ENCODE results near the gene NCS1.

NCS1 gene

DNA sequence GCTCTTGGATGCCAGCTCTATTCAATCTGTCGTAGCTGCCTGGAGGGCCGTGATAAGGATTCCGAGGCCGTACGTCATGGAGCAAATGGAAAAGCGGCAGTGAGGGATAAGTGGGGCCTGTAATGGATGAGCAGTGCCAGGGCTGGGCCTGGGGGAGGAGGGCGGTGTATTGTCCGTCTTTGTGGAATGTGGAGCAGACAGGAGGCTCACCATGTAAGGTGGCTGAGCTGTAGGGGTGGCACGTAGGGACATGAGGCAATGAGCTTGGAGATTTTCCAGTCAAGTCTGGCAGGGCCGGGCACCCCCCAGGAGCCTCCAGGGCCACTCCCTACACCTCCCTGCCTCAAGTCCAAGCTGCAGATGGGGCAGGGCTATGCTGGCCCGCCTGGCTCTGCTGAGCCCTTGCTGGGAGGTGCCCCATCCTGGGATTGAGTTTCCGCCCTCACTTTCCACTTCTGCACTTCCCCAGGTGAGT lies 29.2 kb downstream of the NCS1 start:
- Histone ChIP-seq H4K8ac (ENCODE audit: low read depth, low read length) (no peak overlapping the region), H2AK5ac (ENCODE audit: low read length) (no peak overlapping the region), H2BK5ac (ENCODE audit: low read length) (no peak overlapping the region), H3K9ac (ENCODE audit: low read length) (no peak overlapping the region), H3K4me1 (ENCODE audit: control insufficient read depth, low read depth, low read length) (no peaks in the 10 kb centered on the region), H3K27me3 (ENCODE audit: insufficient read depth, low read length, poor library complexity) (no peaks in the 10 kb centered on the region), H3K4ac (ENCODE audit: low read depth, low read length) (no peak overlapping the region), H3K23ac (ENCODE audit: low read length) (no peak overlapping the region), H3K56ac (ENCODE audit: low read length) (no peak overlapping the region), H3K79me1 (ENCODE audit: low read length) (peaks cover 14% of the 10 kb centered on the region), H3K18ac (ENCODE audit: low read length) (no peak overlapping the region), H3K36me3 (ENCODE audit: control insufficient read depth, insufficient read depth, low read length) (peaks cover 1% of the 10 kb centered on the region), H3K4me3 (ENCODE audit: low read length) (no peak overlapping the region), H3K4me2 (ENCODE audit: low read length) (no peak overlapping the region), H4K5ac (ENCODE audit: low read length) (no peak overlapping the region), H3K27ac (ENCODE audit: low read depth, low read length) (no peak overlapping the region), H2BK120ac (ENCODE audit: low read depth, low read length) (no peak overlapping the region), H2BK15ac (replicated peaks; ENCODE audit: low read depth) (no peak overlapping the region), H3K79me2 (ENCODE audit: control insufficient read depth, insufficient read depth, low read length) (peaks cover 4% of the 10 kb centered on the region)
- no CpG with 5 or more reads among the region's 12 CpGs for WGBS (ENCODE audit: extremely low coverage, insufficient coverage, low lambda C conversion rate)
- no peak for DNase-seq

DNA sequence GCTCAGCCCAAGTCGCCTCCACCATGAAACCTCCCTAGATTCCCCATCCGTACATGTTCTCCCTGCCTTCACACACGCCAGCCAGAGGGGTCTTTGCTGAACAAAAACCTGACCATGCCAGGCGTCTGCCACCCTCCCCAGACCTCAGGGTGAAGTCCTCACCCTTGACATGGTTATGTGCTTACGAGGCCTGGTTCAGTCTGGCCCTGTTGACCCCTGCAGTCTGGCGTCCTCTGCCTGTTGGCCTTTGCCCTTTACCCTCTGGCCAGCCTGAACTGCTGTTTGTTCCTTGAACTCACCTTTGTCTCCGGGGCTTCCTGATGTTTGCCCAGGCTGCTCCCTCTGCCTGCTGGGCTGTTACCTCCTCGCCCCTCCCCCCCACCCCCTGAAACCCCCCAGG lies 29.8 kb downstream of the NCS1 start:
- Histone ChIP-seq H3K4ac (ENCODE audit: low read depth, low read length) (no peak overlapping the region), H3K79me2 (ENCODE audit: control insufficient read depth, insufficient read depth, low read length) (peaks cover 2% of the 10 kb centered on the region), H4K5ac (ENCODE audit: low read length) (no peak overlapping the region), H3K23ac (ENCODE audit: low read length) (no peak overlapping the region), H3K18ac (ENCODE audit: low read length) (no peak overlapping the region), H3K4me2 (ENCODE audit: low read length) (no peak overlapping the region), H3K79me1 (ENCODE audit: low read length) (peaks cover 12% of the 10 kb centered on the region), H3K4me3 (ENCODE audit: low read length) (no peak overlapping the region), H3K4me1 (ENCODE audit: control insufficient read depth, low read depth, low read length) (no peaks in the 10 kb centered on the region), H3K27me3 (ENCODE audit: insufficient read depth, low read length, poor library complexity) (no peaks in the 10 kb centered on the region), H3K9ac (ENCODE audit: low read length) (no peak overlapping the region), H3K36me3 (ENCODE audit: control insufficient read depth, insufficient read depth, low read length) (peaks cover 1% of the 10 kb centered on the region), H2BK120ac (ENCODE audit: low read depth, low read length) (no peak overlapping the region), H3K56ac (ENCODE audit: low read length) (no peak overlapping the region), H2BK15ac (replicated peaks; ENCODE audit: low read depth) (no peak overlapping the region), H2AK5ac (ENCODE audit: low read length) (no peak overlapping the region), H3K27ac (ENCODE audit: low read depth, low read length) (no peak overlapping the region), H2BK5ac (ENCODE audit: low read length) (no peak overlapping the region), H4K8ac (ENCODE audit: low read depth, low read length) (no peak overlapping the region)
- DNase-seq, result no peak
- WGBS (ENCODE audit: extremely low coverage, insufficient coverage, low lambda C conversion rate), result no CpG with 5 or more reads among the region's 8 CpGs

GRCh38 chr9:130204341-130204740 lies 32.1 kb downstream of the NCS1 start:
- no peak overlapping the region for H3K23ac ChIP-seq (ENCODE audit: low read length)
- H3K79me2 ChIP-seq (ENCODE audit: control insufficient read depth, insufficient read depth, low read length), result no peaks in the 10 kb centered on the region
- H2AK5ac ChIP-seq (ENCODE audit: low read length), result no peak overlapping the region
- no peak overlapping the region for H2BK120ac ChIP-seq (ENCODE audit: low read depth, low read length)
- H3K4me3 ChIP-seq (ENCODE audit: low read length), result no peak overlapping the region
- H3K36me3 ChIP-seq (ENCODE audit: control insufficient read depth, insufficient read depth, low read length), result peaks cover 1% of the 10 kb centered on the region
- no peak overlapping the region for H3K4me2 ChIP-seq (ENCODE audit: low read length)
- H2BK5ac ChIP-seq (ENCODE audit: low read length), result no peak overlapping the region
- H3K79me1 ChIP-seq (ENCODE audit: low read length), result peaks cover 6% of the 10 kb centered on the region
- H3K4ac ChIP-seq (ENCODE audit: low read depth, low read length), result no peak overlapping the region
- DNase-seq, result no peak
- H4K5ac ChIP-seq (ENCODE audit: low read length), result no peak overlapping the region
- no CpG with 5 or more reads among the region's 5 CpGs for WGBS (ENCODE audit: extremely low coverage, insufficient coverage, low lambda C conversion rate)
- no peaks in the 10 kb centered on the region for H3K27me3 ChIP-seq (ENCODE audit: insufficient read depth, low read length, poor library complexity)
- no peak overlapping the region for H3K56ac ChIP-seq (ENCODE audit: low read length)
- H3K9ac ChIP-seq (ENCODE audit: low read length), result no peak overlapping the region
- no peak overlapping the region for H4K8ac ChIP-seq (ENCODE audit: low read depth, low read length)
- H3K4me1 ChIP-seq (ENCODE audit: control insufficient read depth, low read depth, low read length), result peaks cover 3% of the 10 kb centered on the region
- no peak overlapping the region for H3K18ac ChIP-seq (ENCODE audit: low read length)
- no peak overlapping the region for H2BK15ac ChIP-seq (replicated peaks; ENCODE audit: low read depth)
- H3K27ac ChIP-seq (ENCODE audit: low read depth, low read length), result no peak overlapping the region

DNA sequence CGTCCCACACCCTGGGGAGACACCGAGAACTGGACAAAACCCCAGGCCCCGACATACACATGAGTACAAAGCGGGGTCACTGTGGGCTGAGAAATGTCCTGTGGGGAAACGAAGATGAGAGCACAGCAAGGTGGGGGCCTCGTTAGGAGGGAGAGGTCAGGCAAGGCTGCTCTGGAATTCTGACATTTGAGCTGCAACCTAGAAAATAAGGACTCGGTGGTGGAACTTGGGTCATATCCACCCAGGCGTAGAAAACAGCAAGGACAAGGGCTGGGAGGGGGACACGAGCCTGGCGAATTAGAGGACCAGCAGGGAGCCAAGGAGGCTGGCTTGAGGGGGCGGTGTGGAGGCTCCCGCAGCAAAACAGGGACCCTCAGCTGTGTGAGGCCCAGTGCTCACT lies 32.8 kb downstream of the NCS1 start:
- no peak for DNase-seq
- H2AK5ac ChIP-seq (ENCODE audit: low read length), result no peak overlapping the region
- no peak overlapping the region for H3K4ac ChIP-seq (ENCODE audit: low read depth, low read length)
- H3K79me2 ChIP-seq (ENCODE audit: control insufficient read depth, insufficient read depth, low read length), result no peaks in the 10 kb centered on the region
- no peak overlapping the region for H4K8ac ChIP-seq (ENCODE audit: low read depth, low read length)
- peaks cover 4% of the 10 kb centered on the region for H3K4me1 ChIP-seq (ENCODE audit: control insufficient read depth, low read depth, low read length)
- WGBS (ENCODE audit: extremely low coverage, insufficient coverage, low lambda C conversion rate), result no CpG with 5 or more reads among the region's 12 CpGs
- H3K27ac ChIP-seq (ENCODE audit: low read depth, low read length), result no peak overlapping the region
- H2BK5ac ChIP-seq (ENCODE audit: low read length), result no peak overlapping the region
- H3K23ac ChIP-seq (ENCODE audit: low read length), result no peak overlapping the region
- peaks cover 1% of the 10 kb centered on the region for H3K36me3 ChIP-seq (ENCODE audit: control insufficient read depth, insufficient read depth, low read length)
- no peak overlapping the region for H2BK120ac ChIP-seq (ENCODE audit: low read depth, low read length)
- H4K5ac ChIP-seq (ENCODE audit: low read length), result no peak overlapping the region
- H3K9ac ChIP-seq (ENCODE audit: low read length), result no peak overlapping the region
- no peak overlapping the region for H2BK15ac ChIP-seq (replicated peaks; ENCODE audit: low read depth)
- H3K4me2 ChIP-seq (ENCODE audit: low read length), result no peak overlapping the region
- H3K18ac ChIP-seq (ENCODE audit: low read length), result no peak overlapping the region
- H3K27me3 ChIP-seq (ENCODE audit: insufficient read depth, low read length, poor library complexity), result no peaks in the 10 kb centered on the region
- no peak overlapping the region for H3K56ac ChIP-seq (ENCODE audit: low read length)
- H3K4me3 ChIP-seq (ENCODE audit: low read length), result no peak overlapping the region
- H3K79me1 ChIP-seq (ENCODE audit: low read length), result peaks cover 3% of the 10 kb centered on the region

DNA sequence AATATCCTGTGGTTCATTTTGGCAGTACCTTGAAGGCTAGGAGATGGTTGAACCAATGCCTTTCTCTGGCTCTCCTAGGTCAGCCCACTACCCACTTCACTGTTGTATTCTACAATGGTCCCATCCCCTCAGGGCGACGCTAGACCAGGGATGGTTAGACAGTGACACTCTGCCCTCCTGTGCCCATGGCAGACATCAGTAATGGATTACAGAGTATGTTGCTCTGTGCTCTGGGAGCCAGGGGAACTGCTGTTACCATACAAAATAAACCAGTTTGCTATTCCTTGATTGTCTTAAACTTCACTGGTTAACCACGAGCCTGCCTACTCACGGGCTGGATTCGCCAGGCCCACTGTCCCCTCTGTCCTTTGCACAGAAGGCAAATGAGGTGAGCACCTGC lies 33.7 kb downstream of the NCS1 start:
- Histone ChIP-seq H3K18ac (ENCODE audit: low read length) (no peak overlapping the region), H3K79me1 (ENCODE audit: low read length) (no peaks in the 10 kb centered on the region), H3K4me1 (ENCODE audit: control insufficient read depth, low read depth, low read length) (peaks cover 4% of the 10 kb centered on the region), H2BK120ac (ENCODE audit: low read depth, low read length) (no peak overlapping the region), H4K8ac (ENCODE audit: low read depth, low read length) (no peak overlapping the region), H4K5ac (ENCODE audit: low read length) (no peak overlapping the region), H3K23ac (ENCODE audit: low read length) (no peak overlapping the region), H3K27ac (ENCODE audit: low read depth, low read length) (no peak overlapping the region), H2BK5ac (ENCODE audit: low read length) (no peak overlapping the region), H3K36me3 (ENCODE audit: control insufficient read depth, insufficient read depth, low read length) (peaks cover 1% of the 10 kb centered on the region), H3K79me2 (ENCODE audit: control insufficient read depth, insufficient read depth, low read length) (no peaks in the 10 kb centered on the region), H3K4me3 (ENCODE audit: low read length) (no peak overlapping the region), H3K56ac (ENCODE audit: low read length) (no peak overlapping the region), H3K4me2 (ENCODE audit: low read length) (no peak overlapping the region), H2BK15ac (replicated peaks; ENCODE audit: low read depth) (no peak overlapping the region), H3K27me3 (ENCODE audit: insufficient read depth, low read length, poor library complexity) (no peaks in the 10 kb centered on the region), H3K9ac (ENCODE audit: low read length) (no peak overlapping the region), H2AK5ac (ENCODE audit: low read length) (no peak overlapping the region), H3K4ac (ENCODE audit: low read depth, low read length) (no peak overlapping the region)
- no CpG with 5 or more reads among the region's 5 CpGs for WGBS (ENCODE audit: extremely low coverage, insufficient coverage, low lambda C conversion rate)
- no peak for DNase-seq

DNA sequence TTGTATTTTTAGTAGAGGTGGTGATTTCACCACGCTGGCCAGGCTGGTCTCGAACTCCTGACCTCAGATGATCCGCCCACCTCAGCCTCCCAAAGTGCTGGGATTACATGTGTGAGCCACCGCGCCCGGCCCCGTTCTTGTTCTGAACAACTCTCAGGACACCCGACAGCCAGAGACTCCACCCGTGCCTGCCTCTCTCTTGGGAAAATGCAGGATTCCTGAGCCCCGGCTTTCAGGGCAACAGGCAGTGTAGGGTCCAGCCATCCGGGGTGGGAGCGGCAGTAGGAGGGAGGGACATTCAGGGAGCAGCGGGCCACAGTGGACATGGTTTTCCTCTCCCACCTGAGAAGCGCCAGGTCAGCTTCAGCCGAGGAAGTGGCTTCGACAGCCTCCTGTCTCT lies 34.4 kb downstream of the NCS1 start:
- no peaks in the 10 kb centered on the region for H3K27me3 ChIP-seq (ENCODE audit: insufficient read depth, low read length, poor library complexity)
- H2AK5ac ChIP-seq (ENCODE audit: low read length), result no peak overlapping the region
- H3K56ac ChIP-seq (ENCODE audit: low read length), result no peak overlapping the region
- H3K9ac ChIP-seq (ENCODE audit: low read length), result no peak overlapping the region
- H2BK5ac ChIP-seq (ENCODE audit: low read length), result no peak overlapping the region
- no peak overlapping the region for H4K8ac ChIP-seq (ENCODE audit: low read depth, low read length)
- no peaks in the 10 kb centered on the region for H3K79me2 ChIP-seq (ENCODE audit: control insufficient read depth, insufficient read depth, low read length)
- H3K4me1 ChIP-seq (ENCODE audit: control insufficient read depth, low read depth, low read length), result peaks cover 4% of the 10 kb centered on the region
- H3K4me2 ChIP-seq (ENCODE audit: low read length), result no peak overlapping the region
- no peak overlapping the region for H3K4me3 ChIP-seq (ENCODE audit: low read length)
- WGBS (ENCODE audit: extremely low coverage, insufficient coverage, low lambda C conversion rate), result no CpG with 5 or more reads among the region's 16 CpGs
- H3K36me3 ChIP-seq (ENCODE audit: control insufficient read depth, insufficient read depth, low read length), result peaks cover 1% of the 10 kb centered on the region
- H3K18ac ChIP-seq (ENCODE audit: low read length), result no peak overlapping the region
- H3K23ac ChIP-seq (ENCODE audit: low read length), result no peak overlapping the region
- no peak overlapping the region for H4K5ac ChIP-seq (ENCODE audit: low read length)
- H3K4ac ChIP-seq (ENCODE audit: low read depth, low read length), result no peak overlapping the region
- H2BK15ac ChIP-seq (replicated peaks; ENCODE audit: low read depth), result no peak overlapping the region
- DNase-seq, result no peak
- H2BK120ac ChIP-seq (ENCODE audit: low read depth, low read length), result no peak overlapping the region
- H3K79me1 ChIP-seq (ENCODE audit: low read length), result peaks cover 2% of the 10 kb centered on the region
- H3K27ac ChIP-seq (ENCODE audit: low read depth, low read length), result no peak overlapping the region
